ENCODE results near the gene GRHL3. TPM values are rescaled to one million over a fixed set of nuclear protein-coding genes. Genes with fewer than 3 reads are reported as not detected.
A peak's percentile ranks its signal among the peaks of the same experiment; 100 is the strongest.

The GRHL3 gene
- total RNA-seq, 1 donor from 2014 or later: 1.5 TPM

DNA sequence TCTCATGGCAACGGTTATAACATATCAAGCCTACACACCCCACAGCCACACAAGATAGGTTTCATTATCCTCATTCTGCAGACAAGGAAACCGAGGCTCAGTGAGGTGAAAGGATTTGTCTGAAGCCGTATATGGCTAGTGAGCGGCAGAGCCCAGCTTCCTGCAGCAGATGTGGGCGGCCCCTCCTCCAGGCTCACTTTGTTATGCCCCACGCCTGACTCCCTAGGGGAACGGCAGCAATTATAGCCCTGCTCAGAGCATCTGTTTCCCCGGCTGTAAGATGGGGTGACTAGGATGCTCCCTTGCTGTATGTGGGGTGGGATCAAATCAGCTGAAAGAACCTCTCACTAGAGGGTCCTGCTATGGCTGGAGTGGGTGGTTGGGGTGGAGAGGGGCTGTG, 22.1 kb downstream of the GRHL3 start:
- H3K4me2 ChIP-seq: no peak overlapping the region
- DNase-seq (ENCODE audit: low spot score): no peak
- H3K4me1 ChIP-seq: peaks cover 21% of the 10 kb centered on the region
- H3K79me2 ChIP-seq (ENCODE audit: low read depth): no peaks in the 10 kb centered on the region
- no peaks in the 10 kb centered on the region for H4K20me1 ChIP-seq (ENCODE audit: low read depth)
- TF ChIP-seq, protein P1, sequence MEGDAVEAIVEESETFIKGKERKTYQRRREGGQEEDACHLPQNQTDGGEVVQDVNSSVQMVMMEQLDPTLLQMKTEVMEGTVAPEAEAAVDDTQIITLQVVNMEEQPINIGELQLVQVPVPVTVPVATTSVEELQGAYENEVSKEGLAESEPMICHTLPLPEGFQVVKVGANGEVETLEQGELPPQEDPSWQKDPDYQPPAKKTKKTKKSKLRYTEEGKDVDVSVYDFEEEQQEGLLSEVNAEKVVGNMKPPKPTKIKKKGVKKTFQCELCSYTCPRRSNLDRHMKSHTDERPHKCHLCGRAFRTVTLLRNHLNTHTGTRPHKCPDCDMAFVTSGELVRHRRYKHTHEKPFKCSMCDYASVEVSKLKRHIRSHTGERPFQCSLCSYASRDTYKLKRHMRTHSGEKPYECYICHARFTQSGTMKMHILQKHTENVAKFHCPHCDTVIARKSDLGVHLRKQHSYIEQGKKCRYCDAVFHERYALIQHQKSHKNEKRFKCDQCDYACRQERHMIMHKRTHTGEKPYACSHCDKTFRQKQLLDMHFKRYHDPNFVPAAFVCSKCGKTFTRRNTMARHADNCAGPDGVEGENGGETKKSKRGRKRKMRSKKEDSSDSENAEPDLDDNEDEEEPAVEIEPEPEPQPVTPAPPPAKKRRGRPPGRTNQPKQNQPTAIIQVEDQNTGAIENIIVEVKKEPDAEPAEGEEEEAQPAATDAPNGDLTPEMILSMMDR (IDR thresholded peaks at IDR 0.05): no peak
- TF ChIP-seq EZH2phosphoT487 (IDR thresholded peaks at IDR 0.05) (no peak), EZH2 (IDR thresholded peaks at IDR 0.05) (no peak)
- H3K27me3 Mint-ChIP-seq (ENCODE audit: insufficient read depth, low read depth): peaks cover 17% of the 10 kb centered on the region
- no peak overlapping the region for H2AFZ ChIP-seq (replicated peaks)
- H3K4me3 Mint-ChIP-seq: no peak overlapping the region
- no peaks in the 10 kb centered on the region for H3K9me3 Mint-ChIP-seq
- no peaks in the 10 kb centered on the region for H3K27me3 ChIP-seq
- no peak overlapping the region for H3K4me3 ChIP-seq
- no peak overlapping the region for H3K9ac ChIP-seq
- H3F3A ChIP-seq (ENCODE audit: low read depth): no peaks in the 10 kb centered on the region
- no peak overlapping the region for H3K27ac ChIP-seq
- H3K9me3 ChIP-seq (ENCODE audit: low read depth): no peaks in the 10 kb centered on the region
- no peaks in the 10 kb centered on the region for H3K36me3 ChIP-seq
- H3K36me3 Mint-ChIP-seq: no peaks in the 10 kb centered on the region
- no peak overlapping the region for H3K27ac Mint-ChIP-seq
- H3K4me1 Mint-ChIP-seq: peaks cover 49% of the 10 kb centered on the region

DNA sequence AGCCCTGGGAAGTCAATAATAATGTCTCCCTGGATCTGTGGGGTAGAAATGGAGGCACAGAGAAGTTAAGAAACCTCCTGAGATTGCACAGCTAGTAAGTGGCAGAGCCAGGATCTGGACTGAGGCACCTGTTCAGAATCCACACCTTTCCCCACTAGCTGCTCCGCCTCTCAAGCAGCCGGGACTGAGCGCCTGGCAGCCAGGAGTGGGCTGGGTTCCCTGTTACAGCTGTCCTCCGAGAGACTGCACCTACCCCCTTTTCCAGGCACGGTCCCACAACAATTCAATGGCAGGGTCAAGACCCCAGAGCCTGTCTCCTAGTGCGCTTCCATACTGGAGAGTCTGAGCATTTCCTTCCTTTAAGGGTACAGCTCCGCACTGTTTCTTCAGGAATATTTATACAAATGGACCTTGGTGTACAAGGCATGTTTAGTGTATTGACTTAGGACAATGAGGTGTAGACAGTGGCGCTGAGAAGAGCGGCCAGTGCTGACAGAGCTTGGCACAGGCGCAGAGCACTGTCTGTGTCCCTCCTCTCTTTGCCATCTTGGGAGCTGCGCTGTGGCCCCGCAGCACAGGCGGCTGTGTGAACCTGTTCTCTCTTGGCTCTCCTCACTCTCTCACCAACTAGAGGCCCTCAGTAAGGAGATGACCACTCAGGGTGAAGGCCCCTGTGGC, 24.4 kb downstream of the GRHL3 start:
- Histone ChIP-seq H3K9ac (no peak overlapping the region), H2AFZ (replicated peaks) (no peak overlapping the region), H3K27ac (no peak overlapping the region), H4K20me1 (ENCODE audit: low read depth) (no peaks in the 10 kb centered on the region), H3K36me3 (no peaks in the 10 kb centered on the region), H3F3A (ENCODE audit: low read depth) (no peaks in the 10 kb centered on the region), H3K4me3 (no peak overlapping the region), H3K4me1 (peaks cover 36% of the 10 kb centered on the region), H3K27me3 (no peaks in the 10 kb centered on the region), H3K4me2 (no peak overlapping the region), H3K79me2 (ENCODE audit: low read depth) (no peaks in the 10 kb centered on the region), H3K9me3 (ENCODE audit: low read depth) (no peaks in the 10 kb centered on the region)
- no peak for DNase-seq (ENCODE audit: low spot score)
- H3K9me3 Mint-ChIP-seq: no peaks in the 10 kb centered on the region
- H3K27ac Mint-ChIP-seq: no peak overlapping the region
- peaks cover 15% of the 10 kb centered on the region for H3K27me3 Mint-ChIP-seq (ENCODE audit: insufficient read depth, low read depth)
- TF ChIP-seq EZH2 (IDR thresholded peaks at IDR 0.05): no peak
- no peak for TF ChIP-seq EZH2phosphoT487 (IDR thresholded peaks at IDR 0.05)
- TF ChIP-seq, protein P1 (IDR thresholded peaks at IDR 0.05): no peak
- H3K36me3 Mint-ChIP-seq: no peaks in the 10 kb centered on the region
- no peak overlapping the region for H3K4me3 Mint-ChIP-seq
- H3K4me1 Mint-ChIP-seq: peaks cover 47% of the 10 kb centered on the region

DNA sequence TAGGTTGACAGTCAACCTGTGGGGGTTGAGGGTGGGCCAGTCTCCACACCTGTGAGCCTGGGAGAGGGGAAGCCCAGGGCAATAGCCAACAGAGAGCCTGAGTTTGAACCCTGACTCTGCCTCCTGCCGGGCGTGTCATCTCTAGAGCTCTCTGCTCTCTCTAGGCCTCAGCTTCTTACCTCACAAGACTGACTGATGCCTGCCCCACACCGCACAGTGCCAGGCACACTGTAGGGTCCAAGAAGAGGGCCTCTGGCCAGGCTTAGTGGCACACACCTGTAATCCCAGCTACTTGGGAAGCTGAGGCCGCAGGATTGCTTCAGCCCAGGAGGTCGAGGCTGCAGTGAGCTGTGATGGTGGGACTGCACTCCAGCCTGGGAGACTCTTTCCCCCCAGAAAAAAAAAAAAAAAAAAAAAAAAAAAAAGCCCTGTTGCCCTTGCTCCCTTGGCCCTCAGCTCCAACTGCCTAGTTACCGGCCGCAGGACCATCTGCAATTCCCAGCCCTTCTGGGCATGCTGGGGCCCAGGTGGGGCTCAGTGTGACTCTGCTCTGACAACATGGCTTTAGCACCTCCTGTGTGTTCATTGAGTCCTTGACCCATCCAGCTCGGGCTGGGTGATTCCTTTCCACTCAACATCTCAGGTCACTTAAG, 25.1 kb downstream of the GRHL3 start:
- Mint-ChIP-seq H3K4me3 (no peak overlapping the region), H3K9me3 (no peaks in the 10 kb centered on the region), H3K4me1 (peaks cover 42% of the 10 kb centered on the region), H3K27ac (peak overlapping the region; percentile 37), H3K27me3 (ENCODE audit: insufficient read depth, low read depth) (peaks cover 15% of the 10 kb centered on the region), H3K36me3 (no peaks in the 10 kb centered on the region)
- Histone ChIP-seq H3K4me2 (no peak overlapping the region), H3K9ac (no peak overlapping the region), H3K4me1 (peaks cover 36% of the 10 kb centered on the region), H3K4me3 (no peak overlapping the region), H3K36me3 (no peaks in the 10 kb centered on the region), H2AFZ (replicated peaks) (no peak overlapping the region), H3K9me3 (ENCODE audit: low read depth) (no peaks in the 10 kb centered on the region), H3F3A (ENCODE audit: low read depth) (no peaks in the 10 kb centered on the region), H4K20me1 (ENCODE audit: low read depth) (no peaks in the 10 kb centered on the region), H3K27me3 (no peaks in the 10 kb centered on the region), H3K79me2 (ENCODE audit: low read depth) (no peaks in the 10 kb centered on the region), H3K27ac (no peak overlapping the region)
- no peak for DNase-seq (ENCODE audit: low spot score)
- TF ChIP-seq EZH2phosphoT487 (IDR thresholded peaks at IDR 0.05) (no peak), EZH2 (IDR thresholded peaks at IDR 0.05) (no peak)
- TF ChIP-seq, protein P1 (IDR thresholded peaks at IDR 0.05): no peak

Data from neural progenitor cell (in vitro differentiated cells).